Measurements from ENCODE around the gene SERPINE1.

SERPINE1 gene

DNA sequence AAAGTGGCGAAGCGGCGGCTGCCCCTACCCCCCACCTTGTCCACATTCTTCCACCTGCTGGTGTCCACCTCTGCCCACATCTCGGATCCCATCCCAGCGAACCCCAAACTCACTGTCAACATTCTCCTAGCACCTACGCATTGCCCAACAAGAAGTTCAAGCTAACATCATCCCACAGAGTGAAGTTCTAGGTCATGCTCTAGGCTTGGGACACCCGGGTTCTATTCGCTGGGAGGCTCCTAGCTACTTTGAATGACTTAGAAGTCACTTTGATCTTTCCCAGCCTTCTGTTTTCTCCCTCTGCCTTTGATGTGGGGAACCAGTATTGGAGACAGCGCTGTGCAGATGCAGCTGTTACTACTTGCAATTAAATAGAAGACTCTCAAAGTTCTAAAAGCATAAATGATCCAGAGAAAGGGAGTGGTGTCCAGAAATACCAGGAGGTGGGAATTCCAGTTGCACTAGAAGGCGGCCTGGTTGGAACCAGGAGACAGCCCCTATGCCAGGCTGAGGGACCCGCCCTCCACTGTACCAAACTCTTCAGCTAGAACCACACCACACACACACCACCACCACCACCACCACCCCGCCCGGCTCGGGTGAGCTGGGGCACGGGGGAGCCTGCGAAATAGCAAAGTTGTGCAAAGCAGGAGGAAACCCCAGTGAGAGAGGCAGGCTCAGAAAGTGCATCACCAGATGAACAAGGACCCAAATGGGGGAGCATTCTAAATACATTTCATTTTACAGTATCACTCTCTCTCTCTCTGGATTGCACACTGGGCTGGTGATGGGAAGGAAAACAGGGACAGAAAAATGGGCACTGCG lies 43.9 kb downstream of the SERPINE1 start:
- DNase-seq (ENCODE audit: low spot score) = no peak

DNA sequence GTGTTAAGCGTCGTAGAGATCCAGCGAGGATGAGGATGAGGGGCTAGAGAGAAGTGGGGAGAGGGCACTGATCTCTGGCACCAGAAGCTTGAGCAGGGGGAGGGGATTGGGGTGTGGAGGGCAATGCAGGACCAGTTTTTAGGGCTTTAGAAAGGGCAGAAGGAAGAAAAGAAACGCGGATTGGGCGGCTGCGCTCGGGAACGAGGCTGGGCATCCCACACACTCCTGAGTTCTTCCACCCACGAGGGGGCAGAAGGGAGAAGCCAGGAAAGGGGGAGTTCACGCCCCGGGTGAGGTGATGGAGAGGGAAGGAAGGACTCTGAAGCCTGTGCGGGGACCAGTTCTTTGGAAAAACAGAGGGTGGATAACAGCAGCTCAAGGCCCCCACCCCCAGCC lies 44.5 kb downstream of the SERPINE1 start:
- DNase-seq (ENCODE audit: low spot score) = no peak

DNA sequence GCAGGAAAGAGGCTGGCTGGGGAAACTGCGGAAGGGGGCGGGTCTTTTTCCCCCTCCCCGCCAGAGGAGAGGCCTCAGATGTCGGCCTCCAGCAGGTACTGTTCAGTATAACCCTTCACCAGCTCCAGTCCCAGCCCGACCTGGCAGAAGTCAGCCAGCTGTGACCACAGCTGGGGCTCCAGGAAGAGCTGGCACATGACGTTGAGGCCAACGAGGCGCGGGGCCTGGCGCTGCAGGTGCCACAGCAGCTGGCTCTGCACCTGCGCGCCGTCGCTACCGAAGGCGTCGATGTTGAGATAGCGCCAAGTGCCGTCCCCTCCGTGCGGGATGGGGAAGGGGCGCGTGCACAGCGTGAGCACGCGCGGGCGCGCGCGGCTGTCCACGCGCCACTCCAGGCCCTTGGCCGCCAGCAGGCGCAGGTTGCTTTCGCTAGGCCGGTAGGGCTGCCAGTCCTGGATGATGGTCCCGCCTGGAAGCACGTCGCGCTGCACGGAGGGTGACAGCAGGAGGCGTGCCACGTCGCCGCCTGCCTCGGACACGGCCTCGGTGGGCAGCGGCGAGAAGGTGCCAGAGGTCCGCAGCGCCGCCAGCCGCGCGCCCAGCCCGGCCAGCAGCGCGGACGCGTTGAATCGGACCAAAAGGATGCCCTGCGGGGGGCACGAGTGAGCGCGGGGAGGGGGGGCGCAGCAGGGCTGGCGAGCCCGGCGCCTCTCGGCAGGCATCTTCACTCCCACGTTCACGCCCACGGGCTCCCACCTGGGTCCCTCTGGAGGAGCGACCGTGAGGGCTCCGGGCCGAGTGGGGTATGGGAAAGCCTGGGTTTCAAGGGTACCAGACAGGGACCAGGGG lies 45.3 kb downstream of the SERPINE1 start:
- DNase-seq (ENCODE audit: low spot score) = no peak

DNA sequence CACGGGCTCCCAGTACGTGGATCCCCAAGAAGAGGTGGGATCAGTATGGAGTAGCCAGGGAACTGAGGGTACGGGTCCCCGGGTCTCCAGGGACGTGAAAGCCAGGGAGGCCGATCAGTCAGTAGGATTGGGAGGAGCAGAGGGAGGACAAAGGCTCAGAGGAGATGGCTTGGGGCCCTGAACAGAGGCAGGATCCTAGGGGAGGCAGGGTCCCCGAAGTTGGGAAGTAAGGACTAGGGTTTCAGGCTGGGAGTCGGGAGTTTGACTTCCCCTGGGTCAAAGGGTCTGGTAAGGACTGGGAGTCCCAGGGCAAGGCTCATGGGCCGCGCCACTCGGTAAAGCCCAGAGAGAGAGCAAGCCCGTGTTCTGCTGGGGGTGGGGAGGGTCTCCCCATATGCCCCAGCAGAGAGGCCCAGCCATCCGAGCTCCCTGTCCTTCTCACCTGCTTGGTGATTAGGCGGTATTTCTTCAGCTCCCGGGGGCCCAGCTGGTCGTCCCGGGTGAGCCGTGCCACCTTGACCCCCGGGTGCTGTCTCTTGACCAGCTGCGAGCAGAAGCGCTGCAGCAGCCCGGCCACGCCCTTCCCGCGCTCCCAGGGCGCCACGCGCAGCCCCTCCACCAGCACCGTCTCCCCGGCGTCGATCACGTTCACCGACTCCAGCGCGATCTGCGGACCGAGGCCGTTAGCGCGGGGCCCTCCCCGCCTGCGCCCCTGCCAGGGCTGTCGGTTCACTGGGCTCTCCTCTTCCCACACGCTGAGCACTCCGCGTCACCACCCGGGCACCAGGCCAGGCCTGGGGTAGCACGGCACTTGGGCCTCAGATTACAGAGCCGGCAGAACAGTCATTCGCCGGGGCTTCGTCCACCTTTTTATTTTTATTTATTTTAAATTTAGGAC lies 46.2 kb downstream of the SERPINE1 start:
- no peak for DNase-seq (ENCODE audit: low spot score)

DNA sequence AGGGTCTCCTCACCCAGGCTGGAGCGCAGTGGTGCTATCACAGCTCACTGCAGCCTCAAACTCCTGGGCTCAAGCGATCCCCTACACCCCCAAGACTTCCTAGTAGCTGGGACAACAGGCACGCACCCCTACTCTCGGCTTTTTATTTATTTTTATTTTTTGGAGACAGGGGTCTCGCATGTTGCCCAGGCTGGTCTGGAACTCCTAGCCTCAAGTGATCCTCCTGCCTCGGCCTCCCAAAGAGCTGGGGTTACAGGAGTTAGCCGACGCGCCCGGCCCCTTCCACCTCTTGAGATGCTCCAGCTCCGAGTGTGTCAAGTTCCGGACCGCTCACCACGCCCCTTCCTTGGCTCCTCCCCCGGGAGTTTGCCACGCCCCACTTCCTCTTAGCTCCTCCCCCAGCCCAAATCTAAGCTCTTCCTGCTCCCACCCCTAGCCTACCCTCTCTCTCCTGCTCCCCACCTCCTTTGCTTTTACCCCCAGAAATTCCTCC lies 46.9 kb downstream of the SERPINE1 start:
- no peak for DNase-seq (ENCODE audit: low spot score)

DNA sequence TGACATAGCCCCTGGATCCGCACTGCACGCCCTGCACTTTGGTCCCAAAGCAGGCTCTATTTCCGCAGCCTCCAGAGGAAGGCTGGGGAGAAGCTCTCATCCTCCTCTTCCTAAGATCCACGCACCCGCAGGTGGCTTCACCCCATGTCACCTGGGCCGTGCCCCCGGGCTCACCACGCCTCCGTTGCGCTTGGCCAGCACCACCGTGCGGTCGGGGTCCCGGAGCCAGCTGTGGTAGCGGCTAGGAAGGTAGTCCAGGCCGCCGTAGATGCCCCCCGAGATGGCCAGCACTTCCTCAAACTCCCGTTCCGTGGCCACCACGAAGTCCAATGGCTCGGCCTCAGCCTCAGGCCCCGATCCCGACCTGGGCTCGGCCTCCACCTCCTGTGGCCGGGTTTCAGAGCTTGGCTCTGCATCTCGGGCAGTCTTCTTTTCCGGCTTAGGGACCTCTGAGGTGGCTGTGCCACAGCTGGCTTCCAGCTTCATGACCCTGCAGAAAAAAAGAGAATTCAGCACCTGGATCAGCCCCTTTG lies 47.5 kb downstream of the SERPINE1 start:
- DNase-seq (ENCODE audit: low spot score) = no peak

DNA sequence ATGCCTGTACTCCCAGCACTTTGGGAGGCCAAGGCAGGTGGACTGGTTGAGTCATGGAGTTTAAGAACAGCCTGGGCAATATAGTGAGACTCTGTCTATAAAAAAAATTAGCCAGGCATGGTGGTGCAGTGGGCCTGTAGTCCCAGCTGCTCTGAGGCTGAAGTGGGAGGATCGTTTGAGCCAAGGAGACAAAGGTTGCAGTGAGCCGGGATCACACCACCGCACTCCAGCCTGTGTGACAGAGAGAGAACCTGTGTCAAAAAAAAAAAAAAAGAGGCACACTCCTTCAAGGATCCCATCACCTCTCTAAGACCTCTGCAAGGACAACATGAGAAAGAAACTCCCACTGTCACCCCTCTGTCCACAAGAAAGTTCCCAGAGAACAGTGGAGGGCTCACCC lies 48.8 kb downstream of the SERPINE1 start:
- no peak for DNase-seq (ENCODE audit: low spot score)

DNA sequence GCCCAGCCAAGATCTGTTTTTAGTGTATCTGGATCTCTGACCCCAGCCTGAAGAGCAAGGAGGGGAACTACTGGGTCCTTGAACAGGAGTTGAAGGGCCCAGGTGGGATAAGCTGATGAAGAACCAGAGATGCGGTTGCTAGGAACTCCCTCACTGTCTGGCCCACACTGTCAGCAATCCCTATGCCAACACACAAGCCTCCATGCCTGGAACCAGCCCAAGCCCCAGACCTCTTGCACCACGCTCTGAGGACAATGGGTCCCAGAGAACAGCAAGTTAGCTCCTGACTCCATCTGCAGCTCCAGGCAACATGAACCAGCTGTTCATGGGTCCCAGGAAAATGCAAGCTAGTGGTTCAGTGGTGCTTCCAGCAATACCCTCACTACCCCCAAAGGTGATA lies 50.7 kb downstream of the SERPINE1 start:
- no peak for DNase-seq (ENCODE audit: low spot score)

DNA sequence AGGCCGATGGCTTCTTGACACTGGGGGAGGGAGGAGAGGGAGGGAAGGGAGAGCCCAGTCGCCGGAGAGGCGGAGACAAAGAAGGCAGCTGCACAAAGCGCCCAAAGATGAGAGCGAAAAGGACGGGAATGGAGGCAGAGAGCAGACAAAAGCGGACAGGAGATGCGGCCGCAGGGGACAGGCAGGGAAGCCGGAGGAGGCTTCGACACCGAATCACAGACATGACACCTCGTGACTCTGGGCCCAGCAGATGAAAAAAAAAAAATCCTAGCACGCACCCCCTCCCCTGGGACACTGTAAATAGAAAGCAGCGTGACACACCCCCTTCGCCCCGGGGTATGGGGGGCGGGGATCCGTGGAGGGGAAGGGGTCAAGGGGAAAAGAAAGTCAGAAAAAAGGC lies 52.2 kb downstream of the SERPINE1 start:
- no peak for DNase-seq (ENCODE audit: low spot score)

DNA sequence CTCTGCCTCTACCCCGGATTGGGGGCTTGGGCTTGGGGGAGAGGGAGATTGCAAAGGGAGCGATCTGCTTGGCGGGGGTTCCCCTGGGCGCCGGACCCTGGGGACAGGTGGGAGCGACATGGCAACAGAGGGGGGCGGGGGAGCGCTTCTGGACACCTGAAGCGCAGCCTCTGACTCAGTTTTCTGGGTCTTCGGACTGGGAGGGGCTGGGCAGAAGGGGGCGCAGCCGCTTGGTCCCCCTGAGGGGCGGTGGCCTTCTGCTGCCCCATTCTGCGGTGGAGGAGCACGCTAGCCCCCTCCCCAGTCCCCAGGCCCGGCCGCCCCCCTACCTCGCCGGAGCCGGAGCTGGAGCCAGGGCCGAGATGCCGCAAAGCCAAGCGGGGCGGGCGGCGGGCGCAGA lies 52.8 kb downstream of the SERPINE1 start:
- DNase-seq (ENCODE audit: low spot score) = no peak

DNA sequence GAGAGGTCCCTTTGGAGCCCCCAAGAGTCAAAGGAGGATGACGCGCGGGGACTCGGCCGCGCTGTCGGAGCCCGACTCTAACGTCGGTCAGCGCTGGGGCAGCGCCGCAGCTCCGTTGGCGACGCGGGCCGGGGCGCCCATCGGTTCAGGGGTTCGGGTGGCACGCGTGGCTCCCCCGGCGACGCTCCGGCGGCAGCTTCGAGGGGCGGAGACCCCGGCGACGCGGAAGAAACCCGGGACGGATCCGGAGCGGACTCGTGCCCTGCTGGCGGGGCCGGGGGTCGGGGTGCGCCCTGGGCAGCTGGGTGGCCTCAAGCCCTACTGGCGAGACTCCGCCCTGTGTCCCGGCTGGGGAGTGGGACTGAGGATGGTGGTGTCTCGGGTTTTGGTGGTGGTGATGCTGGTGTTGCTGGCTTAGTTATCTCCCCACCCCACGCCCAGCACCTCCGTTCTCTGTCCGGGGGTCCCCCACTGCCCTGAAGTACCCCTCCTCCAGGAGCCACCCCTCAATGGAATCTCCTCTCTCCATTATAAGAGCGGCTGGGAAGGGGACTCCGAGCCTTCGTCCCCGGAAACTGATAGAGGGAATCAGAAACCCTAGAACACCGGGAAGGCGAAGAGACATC lies 53.3 kb downstream of the SERPINE1 start, which contains the start of gene NAT16:
TSS of gene NAT16 (minus strand) at position 164 of the 626 bp plus-strand sequence. CDS start 5,486 bp downstream, outside the sequence.
- no peak for DNase-seq (ENCODE audit: low spot score)

DNA sequence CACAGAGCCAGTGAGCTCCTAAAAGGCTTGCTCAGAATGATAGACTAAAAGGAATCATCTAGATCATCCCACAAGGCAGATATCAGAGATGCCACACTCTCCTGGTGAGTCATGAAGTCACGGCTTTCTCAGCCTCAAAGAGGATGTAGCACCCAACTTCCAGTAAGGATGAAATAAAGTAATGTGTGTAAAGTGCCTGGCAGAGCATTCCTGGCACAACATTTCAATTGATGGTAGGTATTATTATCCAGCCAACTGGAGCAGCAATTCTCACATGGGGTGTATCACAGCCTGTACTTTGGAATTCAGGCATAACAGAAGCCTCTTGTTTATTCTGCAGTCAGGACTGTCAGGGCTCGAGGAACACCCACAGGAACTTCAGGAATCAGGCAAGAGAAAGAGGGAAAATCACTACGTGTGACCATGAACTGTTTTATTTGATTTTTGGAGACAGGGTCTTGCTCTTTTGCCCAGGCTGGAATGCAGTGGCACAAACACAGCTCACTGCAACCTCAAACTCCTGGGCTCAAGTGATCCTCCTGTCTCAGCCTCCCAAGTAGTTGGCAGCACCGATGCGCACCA lies 58.4 kb downstream of the SERPINE1 start:
- DNase-seq (ENCODE audit: low spot score) = no peak

DNA sequence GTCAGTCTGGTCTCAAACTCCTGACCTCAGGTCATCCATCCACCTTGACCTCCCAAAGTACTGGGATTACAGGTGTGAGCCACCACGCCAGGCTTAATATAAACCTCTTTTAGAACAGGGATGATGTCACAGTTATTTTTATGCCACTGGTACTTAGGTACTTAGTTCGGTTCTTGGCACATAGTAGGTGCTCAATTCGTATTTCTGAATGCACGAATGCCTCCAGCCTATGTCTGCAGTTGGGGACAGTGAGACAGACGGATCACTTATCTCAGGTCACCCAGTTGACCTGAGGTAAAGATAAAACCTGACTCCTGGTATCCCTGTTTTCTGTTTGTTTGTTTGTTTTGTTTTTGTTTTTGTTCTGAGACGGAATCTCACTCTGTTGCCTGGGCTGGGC lies 59.3 kb downstream of the SERPINE1 start:
- no peak for DNase-seq (ENCODE audit: low spot score)

DNA sequence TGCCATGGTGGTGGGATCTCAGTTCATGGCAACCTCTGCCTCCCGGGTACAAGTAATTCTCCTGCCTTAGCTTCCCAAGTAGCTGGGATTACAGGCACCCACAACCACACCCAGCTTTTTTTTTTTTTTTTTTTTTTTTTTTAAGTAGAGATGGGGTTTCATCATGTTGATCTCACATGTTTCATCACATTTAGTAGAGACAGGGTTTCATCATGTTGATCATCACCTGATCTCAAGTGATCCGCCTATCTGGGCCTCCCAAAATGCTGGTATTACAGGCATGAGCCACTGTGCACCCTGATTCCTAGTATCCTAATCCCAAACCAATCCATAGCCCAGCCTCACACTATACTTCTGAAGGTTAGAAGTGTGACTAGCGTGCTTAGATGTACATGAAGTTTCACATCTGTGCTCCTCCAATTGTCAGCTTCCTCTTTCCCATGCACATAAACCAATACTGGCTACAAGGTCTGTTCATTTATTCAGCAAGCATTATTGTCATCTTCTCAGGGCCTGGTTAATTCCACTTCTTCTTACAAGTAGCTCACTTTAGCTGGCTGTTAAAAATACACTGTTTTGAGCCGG lies 60.0 kb downstream of the SERPINE1 start:
- DNase-seq (ENCODE audit: low spot score) = no peak
